ENCODE data around the gene SPOUT1.
"Not testable (repeated sequence)": the region's sequence is repeated elsewhere in the genome, so short reads cannot be mapped to it uniquely, and the experiment has no call there.

The SPOUT1 gene

DNA sequence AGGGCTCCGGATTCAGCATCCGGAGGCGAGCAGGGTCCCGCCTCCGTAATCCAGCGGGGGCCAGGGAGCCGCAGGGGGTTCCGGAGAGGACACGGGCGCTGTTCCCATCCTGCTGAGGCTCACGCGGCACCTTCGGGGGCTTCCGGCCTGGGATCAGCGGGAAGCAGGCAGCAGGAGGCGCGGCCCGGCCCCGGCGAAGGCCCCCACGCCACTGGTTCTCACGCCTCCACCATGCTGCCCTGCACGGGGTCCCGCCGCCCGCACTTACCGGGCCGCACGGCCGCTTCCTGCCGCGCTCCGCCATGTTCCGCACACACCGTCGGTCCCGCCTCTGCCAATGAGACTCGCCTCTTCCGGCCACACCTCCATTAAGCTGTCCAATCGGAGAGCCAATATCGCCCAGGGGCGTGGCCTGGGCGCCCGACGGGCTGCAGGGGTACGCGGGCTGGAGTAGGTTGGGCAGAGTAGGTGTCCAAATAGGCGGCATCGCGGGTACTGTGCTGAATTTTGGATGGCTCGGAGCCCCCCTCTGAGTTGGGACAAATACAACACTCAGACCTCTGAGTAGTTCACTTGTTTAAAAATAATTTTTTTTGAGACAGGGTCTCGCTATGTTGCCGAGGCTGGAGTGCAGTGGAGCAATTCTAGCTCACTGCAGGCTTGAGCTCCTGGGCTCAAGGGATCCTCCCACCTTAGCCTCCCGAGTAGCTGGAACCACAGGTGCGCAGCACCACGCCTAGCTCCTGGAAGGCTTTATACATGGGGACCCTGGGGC lies at the start of gene SPOUT1:
SPOUT1 (minus strand) TSS at position 318 of the 775 bp plus-strand sequence; CDS start at position 304, 14 bp downstream.
- DNase-seq (ENCODE audit: low read depth in 2 of 2): peak; percentile 86 to 88

DNA sequence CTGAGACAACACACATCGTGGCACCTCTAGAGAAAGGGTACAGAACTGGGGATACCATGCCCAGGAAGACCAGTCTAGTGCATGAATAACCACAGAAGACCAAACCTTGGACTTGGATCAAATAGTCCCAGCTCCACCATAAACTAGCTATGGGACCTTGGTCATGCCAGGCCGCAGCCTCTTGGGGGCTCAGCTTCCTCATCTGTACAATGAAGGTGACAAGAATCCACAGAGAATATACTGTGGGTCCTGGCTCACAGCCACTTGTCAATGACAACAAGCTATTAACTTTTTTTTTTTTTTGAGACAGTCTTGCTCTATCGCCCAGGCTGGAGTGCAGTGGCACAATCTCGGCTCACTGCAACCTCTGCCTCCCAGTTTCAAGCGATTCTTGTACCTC lies 48.3 kb upstream of the SPOUT1 start:
- no peak for DNase-seq (ENCODE audit: low read depth in 2 of 2)

- DNase-seq (ENCODE audit: low read depth in 2 of 2): not testable (repeated sequence)
Measured at GRCh38 chr9:128870941-128871265, 41.3 kb upstream of the SPOUT1 start.

DNA sequence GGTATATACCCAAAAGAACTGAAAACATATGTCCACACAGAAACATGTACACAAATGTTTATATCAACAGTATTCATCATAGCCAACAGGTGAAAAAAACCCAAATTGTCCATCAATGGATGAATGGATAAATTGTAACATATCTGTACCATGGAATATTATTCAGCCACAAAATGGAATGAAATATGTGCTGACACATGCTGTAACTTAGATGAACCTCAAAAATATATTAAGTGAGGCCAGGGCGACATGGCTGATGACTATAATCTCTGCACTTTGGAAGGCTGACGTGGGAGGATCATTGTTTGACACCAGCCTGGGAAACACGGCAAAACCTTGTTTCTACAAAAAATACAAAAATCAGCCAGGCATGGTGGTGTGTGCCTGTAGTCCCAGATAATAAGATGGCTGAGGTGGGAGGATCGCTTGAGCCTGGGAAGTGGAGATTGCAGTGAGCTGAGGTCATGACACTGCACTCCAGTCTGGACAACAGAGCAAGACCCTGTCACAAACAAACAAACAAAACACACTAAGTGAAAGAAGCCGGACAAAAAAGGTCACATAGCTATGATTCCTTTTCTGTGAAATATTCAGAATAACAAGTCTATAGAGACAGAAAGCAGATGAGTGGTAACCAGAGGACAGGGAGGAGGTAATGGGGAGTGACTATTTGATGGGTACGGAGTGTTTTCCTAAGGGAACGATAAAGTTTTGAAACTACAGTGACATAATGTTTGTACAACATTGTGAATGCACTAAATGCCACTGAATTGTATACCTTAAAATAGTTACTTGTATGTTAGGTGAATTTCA lies 40.7 kb upstream of the SPOUT1 start:
- DNase-seq (ENCODE audit: low read depth in 2 of 2): no peak

GRCh38 chr9:128863647-128864046 lies 34.1 kb upstream of the SPOUT1 start:
- DNase-seq (ENCODE audit: low read depth in 2 of 2): peak; percentile 74 to 82

GRCh38 chr9:128862401-128862851 lies 32.8 kb upstream of the SPOUT1 start:
- DNase-seq (ENCODE audit: low read depth in 2 of 2): no peak

DNA sequence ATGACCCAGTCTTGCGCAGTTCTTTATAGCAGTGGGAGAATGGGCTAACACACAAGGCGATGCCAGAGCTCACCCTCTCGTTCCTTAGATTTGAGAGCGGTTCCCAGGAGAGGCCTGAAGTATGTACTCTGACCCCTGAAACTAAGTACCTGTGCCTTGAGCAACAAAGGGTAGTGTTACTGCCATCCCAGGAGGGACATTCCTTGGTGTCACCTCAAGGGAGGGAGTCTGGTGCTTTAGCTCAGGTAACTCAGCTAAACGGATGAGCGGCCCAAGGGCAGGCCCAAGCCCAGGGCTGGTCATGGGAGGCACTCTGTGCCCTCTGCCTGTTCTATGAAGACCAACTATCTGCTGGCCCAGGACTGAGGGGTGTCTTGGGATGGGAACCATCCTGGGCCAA lies 31.9 kb upstream of the SPOUT1 start:
- DNase-seq (ENCODE audit: low read depth in 2 of 2): no peak

DNA sequence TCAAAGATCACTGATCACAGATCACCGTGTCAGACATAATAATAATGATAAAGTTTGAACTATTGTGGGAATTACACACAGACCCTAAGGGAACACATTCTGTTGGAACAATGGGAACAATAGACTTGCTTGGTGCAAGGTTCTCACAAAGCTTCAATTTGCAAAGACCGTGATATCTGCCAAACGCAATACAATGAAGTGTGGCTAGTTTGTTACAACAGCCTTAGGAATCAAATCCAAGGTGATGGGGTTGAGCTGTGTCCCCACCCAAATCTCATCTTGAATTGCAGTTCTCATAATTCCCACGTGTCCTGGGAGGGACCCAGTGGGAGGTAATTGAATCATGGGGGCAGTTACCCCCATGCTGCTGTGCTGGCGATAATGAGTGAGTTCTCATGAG lies 31.3 kb upstream of the SPOUT1 start:
- DNase-seq (ENCODE audit: low read depth in 2 of 2): no peak

GRCh38 chr9:128858476-128858875 lies 28.9 kb upstream of the SPOUT1 start:
- not testable (repeated sequence) for DNase-seq (ENCODE audit: low read depth in 2 of 2)

GRCh38 chr9:128854454-128854853 lies 24.9 kb upstream of the SPOUT1 start:
- DNase-seq (ENCODE audit: low read depth in 2 of 2): not testable (repeated sequence)

GRCh38 chr9:128852646-128853045 lies 23.1 kb upstream of the SPOUT1 start:
- not testable (repeated sequence) for DNase-seq (ENCODE audit: low read depth in 2 of 2)

- not testable (repeated sequence) for DNase-seq (ENCODE audit: low read depth in 2 of 2)
Measured at GRCh38 chr9:128851779-128852600, 22.4 kb upstream of the SPOUT1 start.

DNA sequence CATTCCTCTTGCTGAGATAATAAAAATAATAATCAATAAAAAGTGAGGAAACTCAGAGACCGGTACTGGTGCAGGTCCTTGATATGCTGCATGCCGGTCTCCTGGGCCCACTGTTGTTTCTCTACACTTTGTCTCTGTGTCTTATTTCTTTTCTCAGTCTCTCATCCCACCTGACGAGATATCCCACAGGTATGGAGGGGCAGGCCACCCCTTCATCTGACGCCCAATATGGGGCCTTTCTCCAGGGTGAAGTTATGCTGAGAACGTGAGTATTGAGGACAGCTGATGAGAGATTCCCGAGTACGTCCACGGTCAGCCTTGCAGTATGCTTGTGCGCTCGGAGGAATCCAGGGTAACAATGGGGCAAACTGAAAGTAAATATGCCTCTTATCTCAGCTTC lies 21.4 kb upstream of the SPOUT1 start:
- not testable (repeated sequence) for DNase-seq (ENCODE audit: low read depth in 2 of 2)

- DNase-seq (ENCODE audit: low read depth in 2 of 2): no peak
Measured at GRCh38 chr9:128847803-128848202, 18.2 kb upstream of the SPOUT1 start.

GRCh38 chr9:128846680-128847030 lies 17.1 kb upstream of the SPOUT1 start:
- DNase-seq (ENCODE audit: low read depth in 2 of 2): no peak

GRCh38 chr9:128845186-128845931 lies 15.8 kb upstream of the SPOUT1 start:
- DNase-seq (ENCODE audit: low read depth in 2 of 2): no peak

DNA sequence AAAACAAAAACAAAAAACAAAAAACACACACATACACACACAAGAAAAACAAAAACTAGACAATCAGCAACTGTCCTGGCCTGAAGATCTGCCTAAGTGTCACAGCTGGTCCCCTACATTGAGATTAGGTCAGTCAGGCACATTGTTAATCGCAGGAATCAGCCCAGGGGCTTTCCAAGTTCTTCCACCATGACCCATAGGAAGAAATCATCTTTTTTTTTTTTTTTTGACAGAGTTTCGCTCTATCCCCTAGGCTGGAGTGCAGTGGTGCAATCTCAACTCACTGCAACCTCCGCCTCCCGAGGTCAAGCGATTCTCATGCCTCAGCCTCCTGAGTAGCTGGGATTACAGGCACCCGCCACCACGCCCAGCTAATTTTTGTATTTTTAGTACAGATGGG lies 13.6 kb upstream of the SPOUT1 start:
- not testable (repeated sequence) for DNase-seq (ENCODE audit: low read depth in 2 of 2)

GRCh38 chr9:128841694-128842492 lies 12.3 kb upstream of the SPOUT1 start:
- no peak for DNase-seq (ENCODE audit: low read depth in 2 of 2)

DNA sequence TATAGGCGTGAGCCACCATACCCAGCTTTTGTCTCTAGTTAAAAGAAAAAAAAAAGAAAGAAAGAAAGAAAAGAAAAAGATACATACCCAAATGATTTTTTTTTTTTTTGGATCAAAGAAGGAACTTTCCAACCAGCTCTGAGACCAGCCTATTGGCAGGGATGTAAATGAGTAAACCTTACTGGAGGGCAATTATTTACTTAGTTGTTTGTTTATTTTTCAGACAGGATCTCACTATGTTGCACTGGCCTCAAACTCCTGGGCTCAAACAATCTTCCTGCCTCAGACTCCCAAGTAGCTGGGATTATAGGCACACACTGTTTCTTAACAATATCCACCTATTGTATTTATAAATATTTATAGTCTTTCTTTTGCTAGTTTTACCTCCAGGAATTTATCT lies 10.9 kb upstream of the SPOUT1 start:
- no peak for DNase-seq (ENCODE audit: low read depth in 2 of 2)

DNA sequence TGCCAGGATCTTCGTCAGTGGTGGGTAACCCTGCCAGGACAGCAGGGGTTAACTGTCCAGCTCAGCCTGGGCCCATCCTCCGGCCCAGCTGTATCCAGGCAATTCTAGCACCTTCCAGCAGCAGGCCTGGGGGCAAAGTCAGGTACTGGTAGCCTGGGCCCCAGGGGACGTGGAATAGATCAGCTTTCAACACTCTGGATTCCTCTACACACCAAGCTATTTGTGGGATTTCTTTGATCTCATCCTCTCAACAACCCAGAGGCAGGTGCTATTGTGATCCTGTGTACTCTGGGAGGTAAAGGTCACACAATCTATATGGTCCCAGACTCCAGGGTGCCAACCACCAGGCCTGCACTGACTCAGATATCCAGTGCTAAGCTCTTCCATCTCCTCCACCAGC lies 8.7 kb upstream of the SPOUT1 start:
- no peak for DNase-seq (ENCODE audit: low read depth in 2 of 2)

Measured in stimulated activated CD8-positive, alpha-beta memory T cell treated with anti-CD3 and anti-CD28 coated beads, Interleukin-7, amount 100 ng/mL, for 1 hour (primary cell).